ENCODE results near the gene DGCR8.
"Not testable (repeated sequence)": the region's sequence is repeated elsewhere in the genome, so short reads cannot be mapped to it uniquely, and the experiment has no call there.

DGCR8 gene

DNA sequence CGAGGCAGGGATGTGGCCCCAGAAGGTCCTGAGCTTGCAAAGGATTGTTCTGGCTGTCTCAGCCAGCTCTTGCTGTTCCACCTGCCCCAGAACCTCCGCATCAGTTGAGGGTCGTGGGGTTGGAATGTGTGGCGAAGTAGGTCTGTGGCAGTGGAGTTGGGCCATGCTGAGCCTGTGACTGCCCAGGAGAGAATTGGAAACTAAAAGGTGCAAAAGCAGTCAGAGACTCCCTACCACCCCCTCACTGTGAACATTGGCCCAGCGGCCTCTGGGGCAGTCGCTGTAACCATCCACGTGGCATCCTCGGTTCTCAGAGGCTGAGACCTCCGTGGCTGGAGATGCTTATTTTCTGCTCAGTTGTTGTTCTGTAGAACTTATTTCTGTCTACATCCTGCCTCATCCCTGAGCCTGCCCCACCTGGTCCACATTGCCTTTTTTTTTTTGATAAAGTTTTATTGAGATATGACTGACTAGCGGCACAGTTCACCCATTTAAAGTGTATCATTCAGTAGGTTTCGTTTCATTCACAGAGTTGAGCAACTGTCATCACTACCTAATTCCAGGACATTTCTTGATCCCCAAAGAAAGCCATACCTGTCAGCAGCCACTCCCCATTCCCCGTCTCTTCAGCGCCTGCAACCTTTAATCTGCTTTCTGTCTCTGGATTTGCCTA is 22.3 kb upstream of the DGCR8 start:
- no peak overlapping the region for H3K27ac Mint-ChIP-seq
- no peaks in the 10 kb centered on the region for H3K27me3 Mint-ChIP-seq
- no peaks in the 10 kb centered on the region for H3K9me3 Mint-ChIP-seq

DNA sequence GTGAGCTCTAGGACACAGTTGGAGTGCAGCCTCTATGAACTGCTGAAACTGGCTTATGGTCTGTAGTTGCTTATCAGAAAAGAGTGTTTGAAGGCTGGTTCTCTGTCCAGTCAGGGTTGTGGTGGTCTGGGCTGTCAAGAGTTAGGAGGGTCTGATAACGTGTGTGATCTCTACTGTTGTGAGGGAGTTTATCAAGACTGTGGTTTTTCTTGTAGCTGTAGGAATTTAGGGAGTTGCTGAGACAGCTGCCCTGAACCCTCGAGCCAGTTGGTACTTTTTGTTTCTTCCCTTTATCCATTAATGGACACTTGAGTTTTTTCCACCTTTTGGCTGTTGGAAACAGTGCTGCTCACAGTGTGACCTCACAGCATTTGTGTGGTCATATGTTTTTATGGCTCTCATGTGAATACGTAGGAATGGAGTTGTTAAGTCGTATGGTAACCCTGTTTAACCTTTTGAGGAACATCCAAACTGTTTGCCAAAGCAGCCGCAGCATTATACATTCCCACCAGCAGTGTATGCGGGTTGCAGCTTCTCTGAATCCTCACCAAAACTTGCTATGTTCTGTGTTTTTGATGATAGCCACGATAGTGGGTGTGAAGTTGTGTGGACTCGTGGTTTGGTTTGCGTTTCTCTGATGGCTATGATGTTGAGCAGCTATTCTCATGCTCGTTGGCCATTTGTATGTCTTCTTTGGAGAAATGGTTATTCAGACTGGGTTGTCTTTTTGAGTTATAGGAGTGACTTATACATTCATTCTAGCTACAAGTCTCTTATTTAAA is 20.9 kb upstream of the DGCR8 start:
- Mint-ChIP-seq H3K27me3 (no peaks in the 10 kb centered on the region), H3K9me3 (no peaks in the 10 kb centered on the region), H3K4me1 (ENCODE audit: low read depth) (no peaks in the 10 kb centered on the region), H3K4me3 (no peak overlapping the region), H3K27ac (no peak overlapping the region), H3K36me3 (ENCODE audit: low read depth) (peaks cover 100% of the 10 kb centered on the region)
- intact Hi-C loops (cut with micrococcal nuclease), result no loop called here

More for the DNA sequence above, 22.3 kb upstream of the DGCR8 start:
- Mint-ChIP-seq H3K4me1 (ENCODE audit: low read depth) (no peaks in the 10 kb centered on the region), H3K4me3 (no peak overlapping the region), H3K36me3 (ENCODE audit: low read depth) (peaks cover 100% of the 10 kb centered on the region)
- intact Hi-C loops (cut with micrococcal nuclease), result no loop called here

DNA sequence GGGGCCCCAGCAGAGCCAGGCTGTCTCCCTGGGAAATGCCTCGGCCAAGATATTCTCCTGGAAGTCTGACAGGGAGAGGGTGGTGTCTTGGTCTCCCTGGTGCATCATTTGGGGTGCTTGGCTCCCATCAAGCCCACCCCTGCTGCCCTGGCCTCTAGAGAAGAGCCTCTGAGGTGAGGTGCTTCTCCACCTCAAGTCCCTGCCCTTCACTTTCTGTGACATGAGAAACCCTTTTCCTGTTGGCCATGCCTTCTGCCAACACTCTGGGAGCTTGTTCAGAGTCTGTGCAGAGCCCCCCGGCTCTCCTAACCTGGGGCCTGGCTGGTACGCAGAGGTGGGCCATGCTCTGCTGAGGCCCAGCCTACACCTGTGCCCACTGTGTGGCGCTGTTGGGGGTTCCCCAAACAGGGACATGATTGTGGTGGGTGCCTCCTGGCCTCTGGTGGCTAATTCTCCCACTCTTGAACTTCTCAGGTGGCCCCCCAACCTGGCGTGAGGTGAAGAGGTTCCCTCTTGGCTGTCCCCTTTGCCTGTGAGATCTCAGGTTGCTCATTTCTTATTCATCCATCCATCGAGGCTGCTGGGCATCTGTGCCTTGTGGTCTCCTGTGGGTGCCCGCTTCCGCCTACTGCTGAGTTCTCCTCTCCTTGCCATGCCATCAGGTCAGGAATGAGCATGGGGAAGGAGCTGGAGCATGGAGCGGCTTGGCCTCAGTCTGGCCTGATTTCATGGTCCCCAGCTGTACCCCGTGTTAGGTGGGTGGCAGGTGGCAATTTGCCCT is 19.2 kb upstream of the DGCR8 start:
- Mint-ChIP-seq H3K27me3 (no peaks in the 10 kb centered on the region), H3K36me3 (ENCODE audit: low read depth) (peaks cover 100% of the 10 kb centered on the region), H3K9me3 (no peaks in the 10 kb centered on the region), H3K4me1 (ENCODE audit: low read depth) (no peaks in the 10 kb centered on the region), H3K27ac (no peak overlapping the region), H3K4me3 (no peak overlapping the region)
- intact Hi-C loops (cut with micrococcal nuclease), result no loop called here

DNA sequence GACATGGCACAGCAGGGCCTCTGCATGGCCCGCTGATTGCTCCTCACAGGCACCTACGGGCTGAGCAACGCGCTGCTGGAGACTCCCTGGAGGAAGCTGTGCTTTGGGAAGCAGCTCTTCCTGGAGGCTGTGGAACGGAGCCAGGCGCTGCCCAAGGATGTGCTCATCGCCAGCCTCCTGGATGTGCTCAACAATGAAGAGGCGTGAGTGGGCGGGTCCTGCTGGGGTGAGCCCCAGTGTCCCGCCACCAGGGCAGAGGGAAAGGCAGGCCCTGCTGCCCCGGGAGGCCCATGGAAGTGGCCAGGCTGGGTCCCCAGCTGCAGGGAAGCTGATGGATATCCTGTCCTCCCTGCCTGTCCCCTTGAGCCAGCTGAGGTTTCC is 18.6 kb upstream of the DGCR8 start:
- Mint-ChIP-seq H3K36me3 (ENCODE audit: low read depth) (peaks cover 100% of the 10 kb centered on the region), H3K27ac (no peak overlapping the region), H3K27me3 (no peaks in the 10 kb centered on the region), H3K9me3 (no peaks in the 10 kb centered on the region), H3K4me1 (ENCODE audit: low read depth) (no peaks in the 10 kb centered on the region), H3K4me3 (no peak overlapping the region)
- intact Hi-C loops (cut with micrococcal nuclease), result no loop called here

DNA sequence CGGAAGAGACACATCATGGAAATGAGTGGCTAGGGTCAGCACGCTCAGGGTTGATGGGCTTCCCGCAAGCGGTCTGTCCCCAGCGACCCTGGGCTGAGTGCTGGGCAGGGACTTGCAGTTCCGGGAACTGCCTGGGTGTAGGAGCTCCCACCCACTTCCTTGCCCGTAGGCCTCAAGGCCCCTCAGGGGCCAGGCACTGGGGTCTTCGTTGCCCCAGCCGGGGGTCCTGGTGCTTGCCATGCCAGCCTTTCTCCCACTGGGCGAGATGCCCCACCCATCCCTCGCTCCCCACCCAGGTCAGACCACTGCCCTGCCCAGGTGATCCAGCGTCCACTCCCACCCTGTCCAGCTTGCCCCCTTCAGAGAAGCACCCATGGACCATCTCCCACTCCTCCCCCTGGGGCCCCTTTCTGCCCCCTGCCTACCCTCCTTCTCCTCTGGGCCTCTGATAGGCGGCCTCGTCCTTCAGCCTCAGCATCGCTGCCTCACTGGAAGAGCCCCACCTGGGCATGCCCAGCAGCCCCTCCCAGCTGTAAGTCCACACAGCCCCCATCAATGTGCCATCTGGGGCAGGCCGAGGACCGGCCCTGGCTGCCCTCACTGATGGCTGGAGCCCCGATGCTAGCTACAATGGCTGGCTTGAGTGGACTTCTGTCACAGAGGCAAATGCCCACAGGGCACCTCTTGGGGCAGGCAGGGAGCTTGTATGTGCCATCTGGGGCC is 17.8 kb upstream of the DGCR8 start:
- Mint-ChIP-seq H3K27ac (no peak overlapping the region), H3K9me3 (no peaks in the 10 kb centered on the region), H3K36me3 (ENCODE audit: low read depth) (peaks cover 100% of the 10 kb centered on the region), H3K27me3 (no peaks in the 10 kb centered on the region), H3K4me3 (no peak overlapping the region), H3K4me1 (ENCODE audit: low read depth) (no peaks in the 10 kb centered on the region)
- intact Hi-C loops (cut with micrococcal nuclease), result no loop called here

DNA sequence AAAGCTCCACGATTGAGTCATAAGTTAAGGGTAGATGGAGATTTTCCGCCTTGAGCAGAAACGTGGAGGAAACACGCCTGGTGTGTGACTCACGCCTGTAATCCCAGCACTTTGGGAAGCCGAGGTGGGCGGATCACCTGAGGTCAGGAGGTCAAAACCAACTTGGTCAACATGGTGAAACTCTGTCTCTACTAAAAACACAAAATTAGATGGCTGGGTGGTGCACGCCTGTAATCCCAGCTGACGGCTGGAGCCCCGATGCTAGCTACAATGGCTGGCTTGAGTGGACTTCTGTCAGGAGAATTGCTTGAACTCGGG is 17.3 kb upstream of the DGCR8 start:
- Mint-ChIP-seq H3K36me3 (ENCODE audit: low read depth) (peaks cover 96% of the 10 kb centered on the region), H3K27me3 (no peaks in the 10 kb centered on the region), H3K27ac (no peak overlapping the region), H3K4me1 (ENCODE audit: low read depth) (no peaks in the 10 kb centered on the region), H3K4me3 (no peak overlapping the region), H3K9me3 (no peaks in the 10 kb centered on the region)
- intact Hi-C loops (cut with micrococcal nuclease), result no loop called here

DNA sequence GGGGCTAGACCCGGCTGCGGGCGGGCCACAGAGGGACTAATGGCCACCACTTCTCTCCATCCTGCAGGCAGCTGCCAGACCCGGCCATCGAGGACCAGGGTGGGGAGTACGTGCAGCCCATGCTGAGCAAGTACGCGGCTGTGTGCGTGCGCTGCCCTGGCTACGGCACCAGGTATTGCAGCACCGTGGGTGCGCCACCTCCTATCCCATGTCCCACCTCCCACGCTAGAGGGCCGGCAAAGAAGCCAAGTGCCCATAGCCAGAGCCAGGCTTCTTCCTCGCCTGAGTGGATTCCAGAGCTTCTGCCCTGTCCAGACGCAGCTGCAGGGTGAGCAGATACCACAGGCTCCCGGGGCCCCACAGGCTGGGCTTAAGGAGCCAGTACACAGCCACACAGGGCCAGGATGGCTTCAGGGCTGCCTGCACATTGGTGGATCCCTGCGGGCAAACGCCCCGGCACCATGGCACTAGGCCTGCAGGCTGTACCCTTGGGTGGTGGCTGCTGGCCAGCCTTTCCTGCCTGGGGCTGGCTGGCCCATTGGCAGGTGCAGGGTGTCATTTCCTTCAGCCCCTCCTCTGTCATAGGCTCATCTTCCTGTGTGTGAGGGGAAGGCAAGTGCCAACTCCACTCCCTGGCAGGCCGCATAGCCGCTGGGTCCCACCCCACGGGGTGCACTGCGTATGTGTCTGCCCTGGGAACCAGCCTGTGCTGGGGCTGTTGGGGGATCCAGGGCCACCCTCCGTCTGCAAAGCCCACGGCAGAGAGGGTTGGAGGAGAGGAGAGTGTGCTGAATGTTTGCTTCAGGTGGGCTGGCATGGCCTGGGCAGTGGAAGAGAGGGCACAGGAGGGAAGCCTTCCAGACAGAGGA is 16.5 kb upstream of the DGCR8 start:
- Mint-ChIP-seq H3K27me3 (no peaks in the 10 kb centered on the region), H3K4me1 (ENCODE audit: low read depth) (no peaks in the 10 kb centered on the region), H3K36me3 (ENCODE audit: low read depth) (peaks cover 88% of the 10 kb centered on the region), H3K27ac (no peak overlapping the region), H3K9me3 (no peaks in the 10 kb centered on the region), H3K4me3 (no peak overlapping the region)
- intact Hi-C loops (cut with micrococcal nuclease), result no loop called here

DNA sequence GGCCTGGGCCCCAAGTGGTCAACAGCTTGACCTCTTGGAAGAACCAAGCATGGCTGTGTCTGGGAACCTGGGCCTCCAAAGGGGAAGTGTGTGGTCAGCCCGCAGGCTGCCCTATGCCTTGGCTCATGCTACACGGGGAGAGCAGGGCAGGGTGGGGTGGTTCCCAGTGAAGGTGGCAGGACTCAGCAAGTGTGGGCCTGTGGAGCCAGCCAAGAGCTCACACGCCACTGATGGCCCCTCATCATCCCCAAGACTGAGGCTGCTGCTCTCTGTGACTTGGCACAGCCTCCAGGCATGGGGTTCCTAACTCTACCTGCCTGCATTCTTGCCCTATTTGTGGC is 15.9 kb upstream of the DGCR8 start:
- Mint-ChIP-seq H3K27me3 (no peaks in the 10 kb centered on the region), H3K36me3 (ENCODE audit: low read depth) (peaks cover 82% of the 10 kb centered on the region), H3K27ac (no peak overlapping the region), H3K4me3 (no peak overlapping the region), H3K4me1 (ENCODE audit: low read depth) (no peaks in the 10 kb centered on the region), H3K9me3 (no peaks in the 10 kb centered on the region)
- intact Hi-C loops (cut with micrococcal nuclease), result no loop called here

DNA sequence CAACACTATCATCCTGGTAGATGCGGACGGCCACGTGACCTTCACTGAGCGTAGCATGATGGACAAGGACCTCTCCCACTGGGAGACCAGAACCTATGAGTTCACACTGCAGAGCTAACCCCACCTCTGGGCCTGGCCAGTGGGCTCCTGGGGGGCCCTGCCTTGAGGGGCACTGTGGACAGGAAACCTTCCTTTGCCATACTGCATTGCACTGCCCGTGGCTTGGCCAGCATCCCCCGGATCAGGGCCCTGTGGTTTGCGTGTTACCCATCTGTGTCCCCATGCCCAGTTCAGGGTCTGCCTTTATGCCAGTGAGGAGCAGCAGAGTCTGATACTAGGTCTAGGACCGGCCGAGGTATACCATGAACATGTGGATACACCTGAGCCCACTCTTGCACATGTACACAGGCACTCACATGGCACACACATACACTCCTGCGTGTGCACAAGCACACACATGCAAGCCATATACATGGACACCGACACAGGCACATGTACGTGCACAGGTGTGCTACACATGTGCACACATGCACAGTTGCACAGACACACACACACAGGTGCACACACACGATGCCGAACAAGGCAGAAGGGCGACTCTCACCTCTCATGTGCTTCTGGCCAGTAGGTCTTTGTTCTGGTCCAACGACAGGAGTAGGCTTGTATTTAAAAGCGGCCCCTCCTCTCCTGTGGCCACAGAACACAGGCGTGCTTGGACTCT is 15.3 kb upstream of the DGCR8 start:
- Mint-ChIP-seq H3K36me3 (ENCODE audit: low read depth) (peaks cover 76% of the 10 kb centered on the region), H3K9me3 (no peaks in the 10 kb centered on the region), H3K27ac (no peak overlapping the region), H3K27me3 (no peaks in the 10 kb centered on the region), H3K4me3 (no peak overlapping the region), H3K4me1 (ENCODE audit: low read depth) (no peaks in the 10 kb centered on the region)
- intact Hi-C loops (cut with micrococcal nuclease), result no loop called here

DNA sequence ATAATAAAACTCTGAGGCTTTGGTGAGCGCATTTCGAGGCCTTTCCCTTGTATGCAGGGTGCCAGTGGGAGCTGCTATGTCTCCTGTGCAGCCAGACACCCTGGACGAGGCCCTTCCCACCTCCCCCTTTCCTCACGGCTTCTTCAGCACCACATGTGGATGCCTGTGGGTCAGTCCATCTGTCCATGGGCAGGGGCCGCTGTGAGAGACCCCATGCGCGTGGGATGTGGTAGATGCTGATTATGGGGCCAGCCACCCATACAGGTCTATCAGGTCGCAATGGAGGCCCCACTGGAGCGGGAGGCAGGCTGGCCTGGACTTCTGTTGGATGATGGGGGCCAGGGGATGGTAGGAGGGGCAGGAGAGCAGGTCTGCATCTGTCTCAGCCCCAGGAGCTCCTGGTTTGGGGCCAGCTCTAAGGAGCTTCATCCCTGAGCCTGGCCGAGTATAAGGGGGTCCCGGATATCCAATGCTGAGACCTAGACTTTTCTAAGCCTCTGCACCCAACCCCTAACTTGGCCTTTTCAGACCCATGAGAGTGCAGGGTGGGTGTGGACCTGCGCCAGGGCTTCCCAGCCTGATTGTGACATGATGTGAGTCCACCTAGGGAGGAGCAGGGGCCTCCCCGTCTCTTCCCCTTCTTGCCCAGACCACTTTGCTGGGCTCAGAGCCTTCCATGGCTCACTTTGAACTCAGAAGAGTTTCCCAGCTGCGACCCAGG is 14.0 kb upstream of the DGCR8 start:
- intact Hi-C loops (cut with micrococcal nuclease), result no loop called here
- Mint-ChIP-seq H3K27me3 (no peaks in the 10 kb centered on the region), H3K36me3 (ENCODE audit: low read depth) (peaks cover 63% of the 10 kb centered on the region), H3K4me1 (ENCODE audit: low read depth) (no peaks in the 10 kb centered on the region), H3K4me3 (no peak overlapping the region), H3K9me3 (no peaks in the 10 kb centered on the region), H3K27ac (no peak overlapping the region)

DNA sequence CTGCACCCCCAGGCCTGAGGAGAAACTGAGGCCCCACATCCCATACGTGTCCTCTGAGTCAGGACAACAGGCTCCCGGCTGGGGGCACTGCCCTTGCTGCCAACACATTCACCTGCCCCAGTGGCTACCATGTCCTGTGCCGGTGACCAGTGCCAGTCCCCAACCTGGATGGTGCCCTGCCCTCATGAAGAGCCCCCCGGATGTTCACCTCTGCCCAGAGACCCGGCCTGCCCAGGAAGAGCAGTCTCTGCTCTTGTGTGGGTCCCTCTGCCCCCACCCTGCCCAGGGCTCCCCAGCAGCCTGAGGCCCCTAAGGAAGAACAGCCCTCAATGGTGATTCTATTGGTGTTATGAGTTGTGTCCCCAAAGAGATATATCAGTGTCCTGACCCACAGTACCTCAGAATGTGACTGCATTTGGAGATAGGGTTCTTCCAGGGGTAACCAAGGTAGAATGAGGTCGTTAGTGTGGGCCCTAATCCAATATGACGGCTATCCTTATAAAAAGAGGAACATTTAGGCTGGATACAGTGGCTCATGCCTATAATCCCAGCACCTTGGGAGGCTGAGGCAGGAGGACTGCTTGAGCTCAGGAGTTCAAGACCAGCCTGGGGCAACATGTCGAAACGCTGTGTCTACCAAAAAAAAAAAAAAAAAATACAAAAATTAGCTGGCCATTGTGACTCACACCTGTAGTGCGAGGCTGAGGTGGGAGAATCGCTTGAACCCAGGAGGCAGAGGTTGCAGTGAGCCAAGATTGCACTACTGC is 13.2 kb upstream of the DGCR8 start:
- intact Hi-C loops (cut with micrococcal nuclease), result no loop called here
- Mint-ChIP-seq H3K4me1 (ENCODE audit: low read depth) (no peaks in the 10 kb centered on the region), H3K27ac (no peak overlapping the region), H3K4me3 (no peak overlapping the region), H3K9me3 (no peaks in the 10 kb centered on the region), H3K36me3 (ENCODE audit: low read depth) (peaks cover 55% of the 10 kb centered on the region), H3K27me3 (no peaks in the 10 kb centered on the region)

DNA sequence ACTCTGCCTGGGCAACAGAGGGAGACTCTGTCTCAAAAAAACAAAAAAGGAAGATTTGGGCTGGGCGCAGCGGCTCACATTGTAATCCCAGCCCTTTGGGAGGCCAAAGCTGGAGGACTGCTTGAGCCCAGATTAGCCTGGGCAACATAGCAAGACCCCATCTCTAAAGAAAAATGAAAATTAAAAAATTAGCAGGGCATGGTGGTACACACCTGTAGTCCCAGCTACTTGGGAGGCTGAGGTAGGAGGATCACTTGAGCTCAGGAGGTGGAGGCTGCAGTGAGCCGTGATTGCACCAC is 12.7 kb upstream of the DGCR8 start:
- H3K27ac Mint-ChIP-seq; H3K9me3 Mint-ChIP-seq; H3K4me1 Mint-ChIP-seq (ENCODE audit: low read depth); H3K4me3 Mint-ChIP-seq; H3K27me3 Mint-ChIP-seq; intact Hi-C loops (cut with micrococcal nuclease): not testable (repeated sequence)
- peaks cover 50% of the 10 kb centered on the region for H3K36me3 Mint-ChIP-seq (ENCODE audit: low read depth)
